Right atrium auricular region (tissue), 2 donors: Measurements from ENCODE around the gene DFFA. TPM values are rescaled to one million over a fixed set of nuclear protein-coding genes. Genes with fewer than 3 reads are reported as not detected.

Source experiments
- DNase-seq: peaks from one replicate; pipeline ENCODE4 v3.0.0-alpha.2; 2019; ENCODE audit warnings: low spot score
- H3K27ac ChIP-seq, 2 donors: fragments of 200-600 bp; sonication (generic); 1 replicate in 1 of 2; 2 replicates in 1 of 2; pipeline ENCODE4 v1.5.1; 2016 to 2019
- H3K27me3 ChIP-seq, 2 donors: fragments of 200-600 bp; sonication (generic); one replicate each; pipeline versions ENCODE4 v1.5.1 to v1.6.0; 2017 to 2019
- H3K36me3 ChIP-seq: fragments of 200-600 bp; sonication (generic); one replicate; pipeline ENCODE4 v1.5.1; 2016
- H3K4me1 ChIP-seq, 2 donors: fragments of 200-600 bp; sonication (generic); one replicate each; pipeline versions ENCODE4 v1.5.1 to v1.6.0; 2017 to 2019
- H3K4me3 ChIP-seq, 2 donors: fragments of 200-600 bp; sonication (generic); 1 replicate in 1 of 2; 2 replicates in 1 of 2; pipeline ENCODE4 v1.5.1; 2017 to 2019; ENCODE audit warnings: mild to moderate bottlenecking in 1 of 2, moderate library complexity in 1 of 2
- H3K9me3 ChIP-seq, 2 donors: fragments of 200-600 bp; sonication (generic); one replicate each; pipeline ENCODE4 v1.5.1; 2019
- total RNA-seq, 2 donors: library from RNA; depleted of rRNA; stranded (reverse); fragments of >200 nt; gene quantifications; one replicate each; pipeline ENCODE4 v1.1.0, GENCODE V29; 2016
- TF ChIP-seq, protein P1 (sequence below), 2 donors: fragments of 200-600 bp; sonication (generic); IDR thresholded peaks; one replicate each; pipeline ENCODE4 v1.5.1; 2019; ENCODE audit warnings: antibody characterized with exemption in 2 of 2

Gene DFFA
- total RNA-seq, 2 donors from 2014 or later = 17.6 to 19.0 TPM

- TF ChIP-seq, protein P1, sequence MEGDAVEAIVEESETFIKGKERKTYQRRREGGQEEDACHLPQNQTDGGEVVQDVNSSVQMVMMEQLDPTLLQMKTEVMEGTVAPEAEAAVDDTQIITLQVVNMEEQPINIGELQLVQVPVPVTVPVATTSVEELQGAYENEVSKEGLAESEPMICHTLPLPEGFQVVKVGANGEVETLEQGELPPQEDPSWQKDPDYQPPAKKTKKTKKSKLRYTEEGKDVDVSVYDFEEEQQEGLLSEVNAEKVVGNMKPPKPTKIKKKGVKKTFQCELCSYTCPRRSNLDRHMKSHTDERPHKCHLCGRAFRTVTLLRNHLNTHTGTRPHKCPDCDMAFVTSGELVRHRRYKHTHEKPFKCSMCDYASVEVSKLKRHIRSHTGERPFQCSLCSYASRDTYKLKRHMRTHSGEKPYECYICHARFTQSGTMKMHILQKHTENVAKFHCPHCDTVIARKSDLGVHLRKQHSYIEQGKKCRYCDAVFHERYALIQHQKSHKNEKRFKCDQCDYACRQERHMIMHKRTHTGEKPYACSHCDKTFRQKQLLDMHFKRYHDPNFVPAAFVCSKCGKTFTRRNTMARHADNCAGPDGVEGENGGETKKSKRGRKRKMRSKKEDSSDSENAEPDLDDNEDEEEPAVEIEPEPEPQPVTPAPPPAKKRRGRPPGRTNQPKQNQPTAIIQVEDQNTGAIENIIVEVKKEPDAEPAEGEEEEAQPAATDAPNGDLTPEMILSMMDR (IDR thresholded peaks at IDR 0.05) = no peak
- H3K27ac ChIP-seq = no peak overlapping the region
These were observed 33.6 kb downstream of the DFFA start for GRCh38 chr1:10438677-10439163.

GRCh38 chr1:10437052-10437451 lies 35.3 kb downstream of the DFFA start:
- no peak for DNase-seq
- Histone ChIP-seq H3K4me1 (no peaks in the 10 kb centered on the region), H3K27ac (no peak overlapping the region), H3K36me3 (no peaks in the 10 kb centered on the region), H3K4me3 (no peak overlapping the region), H3K27me3 (no peaks in the 10 kb centered on the region), H3K9me3 (no peaks in the 10 kb centered on the region)
- TF ChIP-seq, protein P1 (IDR thresholded peaks at IDR 0.05) = no peak

More at GRCh38 chr1:10438677-10439163, 33.6 kb downstream of the DFFA start:
- Histone ChIP-seq H3K4me1 (no peaks in the 10 kb centered on the region), H3K9me3 (no peaks in the 10 kb centered on the region), H3K36me3 (no peaks in the 10 kb centered on the region), H3K4me3 (no peak overlapping the region), H3K27me3 (no peaks in the 10 kb centered on the region)
- DNase-seq = no peak

- TF ChIP-seq, protein P1 (IDR thresholded peaks at IDR 0.05) = no peak
- Histone ChIP-seq H3K4me1 (peaks cover 0 to 16% of the 10 kb centered on the region in 2 donors), H3K27me3 (no peaks in the 10 kb centered on the region), H3K4me3 (no peak overlapping the region), H3K9me3 (no peaks in the 10 kb centered on the region), H3K27ac (no peak overlapping the region), H3K36me3 (no peaks in the 10 kb centered on the region)
- no peak for DNase-seq
These were observed 37.7 kb downstream of the DFFA start for GRCh38 chr1:10434590-10434989.

GRCh38 chr1:10433790-10434189 lies 38.5 kb downstream of the DFFA start:
- Histone ChIP-seq H3K4me1 (peaks cover 0 to 18% of the 10 kb centered on the region in 2 donors), H3K27ac (no peak overlapping the region), H3K4me3 (no peak overlapping the region), H3K27me3 (no peaks in the 10 kb centered on the region), H3K9me3 (no peaks in the 10 kb centered on the region), H3K36me3 (no peaks in the 10 kb centered on the region)
- DNase-seq = no peak
- TF ChIP-seq, protein P1 (IDR thresholded peaks at IDR 0.05) = no peak

- H3K27me3 ChIP-seq = no peaks in the 10 kb centered on the region
- no peak overlapping the region for H3K4me3 ChIP-seq
- no peaks in the 10 kb centered on the region for H3K9me3 ChIP-seq
- DNase-seq = no peak
- H3K4me1 ChIP-seq = peaks cover 0 to 18% of the 10 kb centered on the region in 2 donors
- H3K36me3 ChIP-seq = no peaks in the 10 kb centered on the region
- TF ChIP-seq, protein P1 (IDR thresholded peaks at IDR 0.05) = no peak
- no peak overlapping the region for H3K27ac ChIP-seq
These were observed 39.2 kb downstream of the DFFA start for GRCh38 chr1:10432910-10433700.
